Ovary (tissue), 9 donors: Measurements from ENCODE around the gene SMURF1. TPM values are rescaled to one million over a fixed set of nuclear protein-coding genes. Genes with fewer than 3 reads are reported as not detected.

Experiments used
- DNase-seq, 5 donors: peaks; one replicate each; pipeline ENCODE4 v3.0.0-alpha.2; 2019 to 2020
- H3K27ac ChIP-seq, 2 donors: fragments of 200-600 bp; one replicate each; pipeline versions ENCODE4 v1.5.1 to v1.8.0; 2019 to 2022
- H3K27me3 ChIP-seq: fragments of 200-600 bp; one replicate; pipeline ENCODE4 v1.8.0; 2022
- H3K36me3 ChIP-seq: fragments of 200-600 bp; sonication (generic); one replicate; pipeline ENCODE4 v1.5.1; 2019
- H3K4me1 ChIP-seq: one replicate; pipeline ENCODE4 v1.8.1; 2013; ENCODE audit warnings: mild to moderate bottlenecking, moderate library complexity; ENCODE audit not compliant: insufficient read depth
- H3K4me3 ChIP-seq: fragments of 200-600 bp; sonication (generic); one replicate; pipeline ENCODE4 v1.5.1; 2017
- H3K9me3 ChIP-seq, 2 donors: fragments of 200-600 bp in 1 of 2; sonication (generic) in 1 of 2; one replicate each; pipeline versions ENCODE4 v1.5.1 to v1.8.1; 2013 to 2019; ENCODE audit warnings: mild to moderate bottlenecking in 1 of 2, moderate library complexity in 1 of 2
- EP300 ChIP-seq: sonication (generic); formaldehyde crosslinking; IDR thresholded peaks from one replicate; pipeline ENCODE4 v1.6.1; 2017; ENCODE audit warnings: antibody characterized with exemption
- POLR2A ChIP-seq: fragments of 450-650 bp; IDR thresholded peaks from one replicate; pipeline ENCODE4 v1.6.1; 2017; ENCODE audit warnings: antibody characterized with exemption, mild to moderate bottlenecking, moderate library complexity
- WGBS, 3 donors: extraction: QIAGEN DNeasy Blood & Tissue Kit in 1 of 3; methylation state at CpG; one replicate each; pipeline versions ENCODE4 v1.1.5 to v1.1.7; 2013 to 2017; 5-methylcytosine and 5-hydroxymethylcytosine counted together
- intact Hi-C, 4 donors: fragments of 100-400 bp; cut with DNase I; formaldehyde crosslinking; loops; one replicate each; pipeline versions ENCODE4 v1.11.0 to v1.15.1; 2022 to 2023
- polyA plus RNA-seq, 2 donors: library from polyadenylated mRNA; stranded (reverse); fragments of 200-250 nt in 1 of 2; fragments of 350-450 nt in 1 of 2; fragmentation: Illumina TruSeq in 1 of 2; extraction: RNeasy Lipid Tissue Mini Kit (QIAGEN cat#74804) in 1 of 2; gene quantifications; one replicate each; pipeline ENCODE4 v1.2.3, GENCODE V29; 2013 to 2014
- total RNA-seq, 7 donors: library from RNA; depleted of rRNA in 2 of 7; stranded (reverse); fragments of >200 nt in 2 of 7; fragmentation: NEBNext Ultra II Directional in 3 of 7; extraction: Animal tissue kit (Norgen Biotek cat#: 25700) in 3 of 7; gene quantifications; one replicate each; pipeline versions ENCODE4 v1.1.0 to v1.2.4, GENCODE V29; 2016 to 2023
- TF ChIP-seq, protein P1 (sequence below), 3 donors: fragments of 450-650 bp in 2 of 3; fragments of 200-600 bp in 1 of 3; IDR thresholded peaks; one replicate each; pipeline versions ENCODE4 v1.5.1 to v1.8.0; 2016 to 2022; ENCODE audit warnings: antibody characterized with exemption in 3 of 3, mild to moderate bottlenecking in 1 of 3
- donor health status: DM: no; HTN: no; CAD: no; lungs with moderate emphysema.
- donor health status: DM: no; HTN: no; CAD: no.
- donor health status: Bipolar disorder and iron deficiency.
- donor health status: DM: yes; HTN: yes; CAD: no.
- donor health status: DM: no; HTN: no; CAD: no.
- donor health status: DM: yes; HTN: yes; CAD: no.

The SMURF1 gene
- total and polyA plus RNA-seq, 9 donors: 15.1 to 40.3 (median 27.2) TPM

DNA sequence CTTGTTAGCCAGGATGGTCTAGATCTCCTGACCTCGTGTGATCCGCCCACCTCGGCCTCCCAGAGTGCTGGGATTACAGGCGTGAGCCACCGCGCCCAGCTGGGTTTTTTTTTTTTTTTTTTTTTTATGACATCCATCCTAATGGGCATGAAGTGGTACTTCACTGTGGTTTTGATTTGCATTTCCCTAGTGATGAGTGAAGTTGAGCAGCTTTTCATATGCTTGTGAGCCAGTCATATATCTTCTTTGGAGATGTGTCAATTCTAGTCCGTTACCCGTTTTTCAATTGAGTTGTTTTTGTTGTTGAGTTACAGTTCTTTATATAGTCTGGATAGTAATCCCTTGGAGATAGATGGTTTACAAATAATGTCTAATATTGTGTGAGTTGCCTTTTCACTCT is 127.7 kb downstream of the SMURF1 start:
- intact Hi-C loops: no loop called here
- Histone ChIP-seq H3K27ac (no peak overlapping the region), H3K4me1 (peaks cover 12% of the 10 kb centered on the region), H3K4me3 (no peak overlapping the region), H3K27me3 (no peaks in the 10 kb centered on the region), H3K9me3 (no peaks in the 10 kb centered on the region), H3K36me3 (no peaks in the 10 kb centered on the region)
- no peak for DNase-seq
- 96 to 98% (median 97%) methylated on average over 8 of the region's 8 CpGs for WGBS, 3 donors
- TF ChIP-seq, protein P1, sequence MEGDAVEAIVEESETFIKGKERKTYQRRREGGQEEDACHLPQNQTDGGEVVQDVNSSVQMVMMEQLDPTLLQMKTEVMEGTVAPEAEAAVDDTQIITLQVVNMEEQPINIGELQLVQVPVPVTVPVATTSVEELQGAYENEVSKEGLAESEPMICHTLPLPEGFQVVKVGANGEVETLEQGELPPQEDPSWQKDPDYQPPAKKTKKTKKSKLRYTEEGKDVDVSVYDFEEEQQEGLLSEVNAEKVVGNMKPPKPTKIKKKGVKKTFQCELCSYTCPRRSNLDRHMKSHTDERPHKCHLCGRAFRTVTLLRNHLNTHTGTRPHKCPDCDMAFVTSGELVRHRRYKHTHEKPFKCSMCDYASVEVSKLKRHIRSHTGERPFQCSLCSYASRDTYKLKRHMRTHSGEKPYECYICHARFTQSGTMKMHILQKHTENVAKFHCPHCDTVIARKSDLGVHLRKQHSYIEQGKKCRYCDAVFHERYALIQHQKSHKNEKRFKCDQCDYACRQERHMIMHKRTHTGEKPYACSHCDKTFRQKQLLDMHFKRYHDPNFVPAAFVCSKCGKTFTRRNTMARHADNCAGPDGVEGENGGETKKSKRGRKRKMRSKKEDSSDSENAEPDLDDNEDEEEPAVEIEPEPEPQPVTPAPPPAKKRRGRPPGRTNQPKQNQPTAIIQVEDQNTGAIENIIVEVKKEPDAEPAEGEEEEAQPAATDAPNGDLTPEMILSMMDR (IDR thresholded peaks at IDR 0.05): no peak
- TF ChIP-seq EP300 (no peak), POLR2A (no peak)

DNA sequence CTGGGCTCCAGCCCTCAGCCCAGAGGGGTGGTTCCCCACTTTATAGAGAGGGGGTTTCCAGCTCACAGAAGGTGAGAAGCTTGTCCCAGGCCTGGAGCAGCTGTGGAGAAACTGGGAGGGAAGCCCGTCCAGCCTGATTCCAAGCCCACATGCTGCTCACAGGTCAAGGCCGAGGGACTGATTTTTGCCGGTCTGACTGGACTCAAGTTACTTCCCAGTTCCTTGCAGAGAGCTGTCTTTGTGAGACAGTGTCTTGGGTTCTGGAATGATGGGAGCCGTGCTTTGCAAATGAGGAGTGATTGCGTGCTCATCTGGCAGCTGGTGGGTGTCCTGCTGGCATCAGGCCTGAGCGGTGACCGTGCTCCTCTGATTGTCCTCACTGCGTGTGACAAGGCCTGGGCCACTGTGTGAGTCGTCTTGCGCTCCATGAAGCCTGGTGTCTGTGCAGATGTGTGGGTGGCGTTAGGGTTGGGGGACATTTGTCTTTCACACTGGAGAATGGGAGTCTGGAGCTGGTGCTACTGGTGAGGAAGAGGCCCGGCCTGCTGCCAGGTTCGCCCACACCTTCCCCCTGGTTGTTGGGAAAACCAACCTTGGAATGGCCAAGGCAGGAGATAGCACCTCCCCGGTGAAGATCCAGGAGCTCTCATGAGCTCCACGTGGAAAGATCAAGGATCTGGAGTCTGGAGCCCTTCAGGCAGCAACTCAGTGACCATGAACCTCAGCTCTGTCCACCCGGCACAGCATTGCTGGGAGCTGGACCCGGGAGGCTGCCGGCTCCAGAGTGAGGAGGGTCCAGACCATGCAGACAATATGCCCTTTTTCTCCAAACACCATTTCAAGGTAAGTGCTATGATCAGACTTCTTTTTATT is 129.6 kb downstream of the SMURF1 start:
- Histone ChIP-seq H3K27ac (peak overlapping the region in 1 of 2 donors; percentile 14), H3K4me3 (no peak overlapping the region), H3K27me3 (no peaks in the 10 kb centered on the region), H3K36me3 (no peaks in the 10 kb centered on the region), H3K4me1 (peaks cover 12% of the 10 kb centered on the region), H3K9me3 (no peaks in the 10 kb centered on the region)
- WGBS, 3 donors: 49 to 73% (median 53%) methylated on average over 18 of the region's 18 CpGs
- TF ChIP-seq POLR2A (no peak), EP300 (no peak)
- TF ChIP-seq, protein P1 (IDR thresholded peaks at IDR 0.05): no peak
- DNase-seq: peak in 4 of 5 donors; percentile 54 to 77 (median 60)
- intact Hi-C loops: no loop called here

DNA sequence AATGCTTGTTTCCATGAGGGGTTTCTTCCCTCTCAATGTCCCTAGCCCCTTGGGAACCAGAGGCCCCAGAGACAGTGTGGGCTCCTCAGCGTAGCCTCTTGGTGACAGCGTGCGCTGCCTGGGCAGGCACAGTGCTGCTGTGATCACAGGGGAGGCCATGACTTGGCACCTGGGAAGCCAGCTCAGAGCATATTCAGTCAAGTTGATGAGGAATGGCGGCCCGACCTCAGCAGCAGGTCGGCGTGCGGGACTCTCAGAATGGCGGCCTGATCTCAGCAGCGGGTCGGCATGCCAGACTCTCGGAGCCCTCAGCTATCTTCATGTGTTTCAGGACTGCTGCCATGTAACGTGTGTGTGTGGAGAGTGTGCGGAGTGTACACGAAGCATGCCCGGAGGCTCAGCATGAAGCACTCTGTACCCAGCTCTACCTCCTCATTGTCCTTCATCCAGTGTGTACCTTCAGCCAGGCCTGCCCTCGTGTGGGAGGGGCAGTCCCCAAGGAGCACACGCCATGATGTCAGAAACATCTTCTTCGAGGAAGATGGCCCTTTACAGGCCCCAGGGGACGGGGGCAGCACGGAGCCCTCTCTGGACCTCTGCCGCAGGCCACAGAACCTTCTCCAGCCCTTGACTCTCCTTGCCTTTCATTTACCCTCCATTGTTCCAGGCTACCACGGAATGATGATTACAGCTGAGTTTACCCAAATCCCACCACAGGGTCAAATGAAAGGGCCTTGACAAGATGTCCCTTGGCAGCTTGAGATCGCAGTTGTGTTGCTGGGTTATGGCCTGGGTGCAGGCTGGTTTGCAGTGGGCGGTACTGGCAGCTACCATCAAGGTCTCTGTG is 130.4 kb downstream of the SMURF1 start:
- Histone ChIP-seq H3K27ac (peak overlapping the region in 1 of 2 donors; percentile 14), H3K9me3 (no peaks in the 10 kb centered on the region), H3K36me3 (no peaks in the 10 kb centered on the region), H3K4me1 (peaks cover 12% of the 10 kb centered on the region), H3K4me3 (no peak overlapping the region), H3K27me3 (no peaks in the 10 kb centered on the region)
- DNase-seq: no peak
- intact Hi-C loops: no loop called here
- 81 to 90% (median 82%) methylated on average over 25 of the region's 25 CpGs for WGBS, 3 donors
- TF ChIP-seq, protein P1 (IDR thresholded peaks at IDR 0.05): no peak
- TF ChIP-seq POLR2A: no peak
- no peak for TF ChIP-seq EP300

DNA sequence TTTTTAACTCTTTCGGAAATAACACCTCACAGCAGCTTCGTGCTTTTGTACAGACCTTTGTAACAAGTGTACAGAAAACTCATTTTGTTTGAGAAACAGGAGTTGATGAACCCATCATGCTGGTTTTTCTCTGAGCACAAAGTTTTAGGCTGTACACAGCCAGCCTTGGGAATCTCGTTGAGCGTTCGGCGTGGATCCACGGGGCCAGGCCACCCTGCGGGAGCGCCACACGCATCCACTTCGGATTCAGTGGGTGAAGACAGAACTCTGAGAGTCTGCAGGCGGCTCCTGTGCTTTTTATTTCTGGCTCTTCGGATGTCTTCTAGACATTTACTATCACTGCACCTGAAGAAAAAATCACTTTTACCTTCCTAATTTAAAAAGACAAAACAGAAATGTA is 131.2 kb downstream of the SMURF1 start:
- TF ChIP-seq, protein P1 (IDR thresholded peaks at IDR 0.05): no peak
- TF ChIP-seq EP300 (no peak), POLR2A (no peak)
- H3K27me3 ChIP-seq: no peaks in the 10 kb centered on the region
- WGBS, 3 donors: 93 to 97% (median 96%) methylated on average over 13 of the region's 13 CpGs
- H3K36me3 ChIP-seq: no peaks in the 10 kb centered on the region
- H3K4me3 ChIP-seq: no peak overlapping the region
- no peak for DNase-seq
- no peak overlapping the region for H3K27ac ChIP-seq
- H3K4me1 ChIP-seq: peaks cover 12% of the 10 kb centered on the region
- intact Hi-C loops: no loop called here
- no peaks in the 10 kb centered on the region for H3K9me3 ChIP-seq
